Activated T-cell treated with anti-CD3 and anti-CD28 coated beads, Interleukin-2, amount 50 U/mL, for 72 hours (primary cell): Measurements from ENCODE around the gene SCAF1. TPM values are rescaled to one million over a fixed set of nuclear protein-coding genes. Genes with fewer than 3 reads are reported as not detected.
A peak's percentile ranks its signal among the peaks of the same experiment; 100 is the strongest.
"Not testable (repeated sequence)": the region's sequence is repeated elsewhere in the genome, so short reads cannot be mapped to it uniquely, and the experiment has no call there.

Experiments used
- ATAC-seq, 2 donors: fragments of 150-1000 bp; cut with Tn5 transposase; replicated peaks in 1 of 2; 2 replicates each; pipeline ENCODE4 v1.10.0; 2021; ENCODE audit warnings: moderate library complexity in 2 of 2, mild to moderate bottlenecking in 1 of 2
- DNase-seq, 2 donors: peaks; one replicate each; pipeline ENCODE4 v3.0.0; 2021 to 2022; ENCODE audit warnings: mixed read lengths in 1 of 2
- H3K27ac Mint-ChIP-seq: one replicate; pipeline ENCODE4 v1.8.0; 2022; ENCODE audit warnings: mild to moderate bottlenecking, moderate library complexity, mixed read lengths
- H3K27me3 Mint-ChIP-seq: one replicate; pipeline ENCODE4 v1.8.0; 2022; ENCODE audit warnings: low read depth, mixed read lengths
- H3K36me3 Mint-ChIP-seq, 2 donors: one replicate each; pipeline ENCODE4 v1.8.0; 2022; ENCODE audit warnings: mixed read lengths in 2 of 2, mild to moderate bottlenecking in 1 of 2; ENCODE audit not compliant: insufficient read depth in 2 of 2
- H3K4me1 Mint-ChIP-seq: one replicate; pipeline ENCODE4 v1.8.0; 2022; ENCODE audit warnings: low read depth, mixed read lengths
- H3K4me3 Mint-ChIP-seq, 2 donors: one replicate each; pipeline ENCODE4 v1.8.0; 2022; ENCODE audit warnings: mild to moderate bottlenecking in 2 of 2, mixed read lengths in 2 of 2, moderate library complexity in 2 of 2
- H3K9me3 Mint-ChIP-seq, 2 donors: one replicate each; pipeline ENCODE4 v1.8.0; 2022; ENCODE audit warnings: mixed read lengths in 2 of 2
- total RNA-seq, 2 donors: library from RNA; stranded (reverse); gene quantifications; one replicate each; pipeline ENCODE4 v1.2.3, GENCODE V29; 2022

SCAF1 gene
- total RNA-seq, 2 donors from 2014 or later = 57.7 to 60.1 TPM

DNA sequence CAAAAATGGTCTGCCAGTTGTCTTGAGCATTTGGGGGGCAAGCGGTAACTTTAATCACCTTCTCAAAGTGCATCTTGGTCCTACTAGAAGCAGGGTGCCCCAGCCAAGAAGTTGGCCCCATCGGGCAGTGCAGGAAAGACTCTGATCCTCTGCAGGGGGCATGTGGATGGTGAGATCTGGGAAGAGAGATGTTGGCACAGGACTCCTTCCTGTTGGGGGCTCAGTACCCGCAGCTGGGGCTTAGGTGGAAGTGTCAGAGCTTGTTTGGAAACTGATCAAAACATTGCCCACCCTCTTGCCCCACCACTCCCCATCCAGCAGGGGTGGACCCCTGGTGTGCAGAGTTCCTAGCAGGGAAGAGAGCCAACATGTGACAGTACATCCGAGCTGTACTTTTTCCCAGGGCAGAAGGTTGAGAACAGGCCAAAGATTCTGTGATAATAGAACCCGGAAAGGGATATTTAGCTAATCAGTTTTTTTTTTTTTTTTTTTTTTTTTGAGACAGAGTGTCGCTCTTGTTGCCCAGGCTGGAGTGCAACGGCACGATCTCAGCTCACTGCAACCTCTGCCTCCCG is 10.9 kb upstream of the SCAF1 start:
- Mint-ChIP-seq H3K36me3 (peaks cover 0 to 9% of the 10 kb centered on the region in 2 donors), H3K4me1 (peaks cover 9% of the 10 kb centered on the region), H3K27ac (no peak overlapping the region), H3K27me3 (no peaks in the 10 kb centered on the region), H3K9me3 (no peaks in the 10 kb centered on the region), H3K4me3 (no peak overlapping the region)
- no peak for DNase-seq
- ATAC-seq = no peak

GRCh38 chr19:49631610-49632192 is 10.3 kb upstream of the SCAF1 start:
- no peaks in the 10 kb centered on the region for H3K27me3 Mint-ChIP-seq
- H3K4me3 Mint-ChIP-seq = no peak overlapping the region
- peaks cover 0 to 8% of the 10 kb centered on the region in 2 donors for H3K36me3 Mint-ChIP-seq
- DNase-seq (no peak), ATAC-seq (no peak)
- no peaks in the 10 kb centered on the region for H3K9me3 Mint-ChIP-seq
- H3K27ac Mint-ChIP-seq = no peak overlapping the region
- peaks cover 10% of the 10 kb centered on the region for H3K4me1 Mint-ChIP-seq

- H3K27me3 Mint-ChIP-seq = no peaks in the 10 kb centered on the region
- H3K27ac Mint-ChIP-seq = no peak overlapping the region
- ATAC-seq = no peak
- H3K36me3 Mint-ChIP-seq = peaks cover 0 to 5% of the 10 kb centered on the region in 2 donors
- no peaks in the 10 kb centered on the region for H3K9me3 Mint-ChIP-seq
- H3K4me1 Mint-ChIP-seq = peaks cover 11% of the 10 kb centered on the region
- no peak for DNase-seq
- no peak overlapping the region for H3K4me3 Mint-ChIP-seq
Observed at GRCh38 chr19:49632576-49632975, 9.4 kb upstream of the SCAF1 start.

GRCh38 chr19:49633273-49633672 is 8.7 kb upstream of the SCAF1 start:
- not testable (repeated sequence) for ATAC-seq, H3K4me3 Mint-ChIP-seq, H3K27ac Mint-ChIP-seq, DNase-seq, H3K36me3 Mint-ChIP-seq, H3K27me3 Mint-ChIP-seq, H3K9me3 Mint-ChIP-seq
- peaks cover 18% of the 10 kb centered on the region for H3K4me1 Mint-ChIP-seq

DNA sequence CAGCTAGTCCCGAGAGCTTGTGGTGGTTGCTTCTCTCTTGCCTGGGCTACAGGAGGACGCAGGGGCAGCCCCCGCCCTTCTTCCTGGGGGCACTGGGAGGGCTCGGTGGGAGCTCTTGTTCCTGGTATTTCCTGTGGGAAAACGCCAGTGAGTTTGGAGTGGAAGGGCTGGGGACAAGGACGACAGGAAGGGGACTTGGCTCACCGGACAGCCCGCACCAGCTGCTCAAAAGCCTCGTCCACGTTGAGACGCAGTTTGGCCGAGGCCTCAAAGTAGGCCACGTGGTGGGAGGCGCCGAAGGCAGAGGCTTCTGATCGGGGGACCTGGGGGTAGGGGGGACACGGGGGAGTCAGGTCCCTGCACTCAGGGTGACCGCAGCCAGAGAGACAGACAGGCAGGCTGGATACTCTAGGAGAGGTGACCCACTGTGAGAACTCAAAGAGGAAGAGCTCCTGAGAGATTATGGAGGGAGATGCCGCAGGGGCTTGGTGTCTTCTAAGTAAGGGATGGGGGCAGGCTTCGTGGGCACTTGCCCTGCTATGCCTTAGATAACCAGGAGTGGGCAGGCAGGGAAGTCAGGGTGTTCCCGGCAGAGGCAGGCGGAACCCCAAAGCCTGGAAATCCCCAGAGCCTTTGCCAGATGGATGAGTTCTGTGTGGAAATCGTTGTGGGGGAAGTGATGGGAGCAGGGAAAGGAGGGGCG is 6.3 kb upstream of the SCAF1 start:
- H3K4me1 Mint-ChIP-seq = peaks cover 37% of the 10 kb centered on the region
- ATAC-seq = no peak
- H3K27ac Mint-ChIP-seq = no peak overlapping the region
- DNase-seq = no peak
- no peak overlapping the region for H3K4me3 Mint-ChIP-seq
- peaks cover 6% of the 10 kb centered on the region for H3K27me3 Mint-ChIP-seq
- no peaks in the 10 kb centered on the region for H3K9me3 Mint-ChIP-seq
- peaks cover 0 to under 1% of the 10 kb centered on the region in 2 donors for H3K36me3 Mint-ChIP-seq

- Mint-ChIP-seq H3K4me1 (peaks cover 41% of the 10 kb centered on the region), H3K4me3 (no peak overlapping the region), H3K27me3 (peaks cover 6% of the 10 kb centered on the region), H3K9me3 (no peaks in the 10 kb centered on the region), H3K36me3 (peaks cover 0 to 1% of the 10 kb centered on the region in 2 donors), H3K27ac (no peak overlapping the region)
- DNase-seq = no peak
- no peak for ATAC-seq
Observed at GRCh38 chr19:49636233-49636932, 5.6 kb upstream of the SCAF1 start.

- Mint-ChIP-seq H3K4me1 (peaks cover 47% of the 10 kb centered on the region), H3K9me3 (no peaks in the 10 kb centered on the region), H3K4me3 (peak overlapping the region; percentile 70 to 100), H3K36me3 (peaks cover 0 to 1% of the 10 kb centered on the region in 2 donors), H3K27me3 (peaks cover 6% of the 10 kb centered on the region), H3K27ac (peak overlapping the region; percentile 27)
- DNase-seq (peak in 1 of 2 donors; percentile 14), ATAC-seq (no peak)
Observed at GRCh38 chr19:49637821-49638738, 3.9 kb upstream of the SCAF1 start.

DNA sequence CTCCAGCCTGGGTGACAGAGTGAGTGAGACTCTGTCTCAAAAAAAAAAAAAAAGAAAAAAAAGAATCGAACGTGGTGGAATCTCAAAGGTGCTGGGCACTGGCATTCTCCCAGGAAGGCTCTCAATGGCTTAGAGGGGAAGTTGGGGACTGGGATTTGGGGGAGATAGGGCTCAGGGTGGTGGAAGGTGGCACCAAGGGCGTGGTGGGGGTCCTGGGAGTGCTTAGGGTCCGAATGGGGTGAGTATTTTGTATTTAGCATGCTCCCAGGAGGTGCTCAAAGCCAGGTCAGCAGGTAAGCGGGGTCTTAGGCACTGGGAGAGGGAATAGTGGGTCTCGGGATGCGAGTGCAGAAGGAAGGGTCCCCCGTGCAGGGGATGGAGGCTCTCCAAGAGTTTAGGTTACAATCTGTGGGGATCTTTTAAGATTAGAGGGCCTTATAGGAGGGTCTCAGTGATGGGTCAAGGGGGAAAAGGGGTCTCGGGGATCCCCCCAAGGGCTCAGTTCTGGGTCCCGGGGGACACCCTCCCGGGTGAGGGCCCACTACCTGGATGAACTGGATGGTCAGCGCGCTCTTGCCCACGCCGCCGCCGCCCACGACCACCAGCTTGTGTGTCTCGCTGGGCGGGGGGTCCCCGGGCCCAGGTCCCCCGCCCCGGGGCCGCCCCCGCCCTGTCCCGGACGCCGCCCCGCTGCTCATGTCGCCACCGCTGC is 2.5 kb upstream of the SCAF1 start:
- DNase-seq = no peak
- Mint-ChIP-seq H3K4me1 (peaks cover 62% of the 10 kb centered on the region), H3K27me3 (peaks cover 6% of the 10 kb centered on the region), H3K27ac (no peak overlapping the region), H3K36me3 (peaks cover 1 to 2% of the 10 kb centered on the region in 2 donors), H3K9me3 (no peaks in the 10 kb centered on the region), H3K4me3 (peak overlapping the region; percentile 99 to 100)
- ATAC-seq = no peak

DNA sequence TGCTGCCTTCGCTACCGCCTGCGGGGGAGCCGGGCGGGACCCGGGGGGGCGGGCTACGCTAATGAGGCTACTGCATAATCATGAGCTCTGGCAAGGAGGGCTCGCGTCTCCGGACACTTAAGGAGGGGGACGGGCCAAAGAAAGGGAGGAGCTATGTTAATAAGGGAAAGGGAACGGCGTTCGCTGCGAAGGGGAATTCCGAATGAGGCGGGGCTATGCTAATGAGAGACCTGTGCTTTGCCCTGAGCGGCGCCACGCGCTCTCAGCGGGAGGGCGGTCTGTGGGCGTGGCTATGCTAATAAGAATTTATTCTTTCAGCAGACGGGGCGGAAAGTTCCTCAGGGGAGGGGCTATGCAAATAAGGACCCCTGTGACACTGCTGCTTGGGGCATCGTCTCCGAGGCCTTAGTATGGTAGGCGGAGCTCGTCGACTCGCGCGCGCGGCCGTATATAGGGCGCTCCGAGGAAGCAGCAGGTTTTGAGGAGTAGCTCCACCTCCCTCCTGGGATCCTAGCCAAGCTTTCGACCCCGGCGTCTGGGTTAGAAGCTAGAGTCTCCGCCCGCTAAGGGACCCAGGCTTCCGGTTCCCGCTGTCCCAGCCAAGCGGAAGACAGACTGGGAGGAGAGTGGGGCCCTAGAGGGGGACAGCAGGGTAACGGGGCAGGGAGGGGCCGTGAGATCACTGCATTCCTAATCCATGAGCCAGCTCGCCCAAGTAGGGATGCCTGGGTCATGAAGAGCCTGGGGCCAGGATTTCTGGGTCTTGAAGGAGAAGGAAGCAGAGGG is 1.7 kb upstream of the SCAF1 start, which contains the start of gene RRAS:
RRAS (minus strand) TSS at position 31 of the 786 bp plus-strand sequence. CDS start 45 bp downstream, outside the sequence.
- H3K4me1 Mint-ChIP-seq = peaks cover 64% of the 10 kb centered on the region
- peak within 1 kb of the TSS; percentile 99 to 100 for H3K4me3 Mint-ChIP-seq
- H3K27me3 Mint-ChIP-seq = peaks cover 6% of the 10 kb centered on the region
- no peaks in the 10 kb centered on the region for H3K9me3 Mint-ChIP-seq
- DNase-seq = peak; percentile 100
- peak within 1 kb of the TSS; percentile 82 for H3K27ac Mint-ChIP-seq
- H3K36me3 Mint-ChIP-seq = peaks cover 1 to 2% of the 10 kb centered on the region in 2 donors
- ATAC-seq = peak; percentile 67 to 70

- H3K27ac Mint-ChIP-seq = peak overlapping the region; percentile 99
- peaks cover 6% of the 10 kb centered on the region for H3K27me3 Mint-ChIP-seq
- ATAC-seq (no peak), DNase-seq (no peak)
- peak overlapping the region; percentile 99 to 100 for H3K4me3 Mint-ChIP-seq
- no peaks in the 10 kb centered on the region for H3K9me3 Mint-ChIP-seq
- H3K36me3 Mint-ChIP-seq = peaks cover 1 to 7% of the 10 kb centered on the region in 2 donors
- peaks cover 70% of the 10 kb centered on the region for H3K4me1 Mint-ChIP-seq
Observed at GRCh38 chr19:49642492-49643035, 555 bp downstream of the SCAF1 start.

DNA sequence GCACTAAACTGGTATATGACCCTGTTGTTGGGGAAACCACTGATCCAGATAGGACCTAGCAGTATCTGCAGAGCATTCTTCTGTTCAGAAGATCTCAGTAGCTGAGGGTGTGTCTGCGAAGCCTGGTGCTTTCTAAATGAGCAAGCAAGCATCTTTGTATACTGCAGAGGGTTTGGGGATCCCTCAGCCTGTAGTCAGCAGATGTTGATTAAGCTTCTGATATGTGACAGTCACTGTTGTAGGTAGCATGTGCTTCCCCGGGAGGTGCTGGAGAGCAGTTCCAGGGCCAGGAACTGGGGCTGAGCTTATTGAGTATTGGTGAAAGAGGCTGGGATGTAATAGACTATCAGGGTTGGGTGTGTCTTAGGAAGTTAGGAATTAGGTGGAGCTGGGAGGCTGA is 1.5 kb downstream of the SCAF1 start:
- ATAC-seq (no peak), DNase-seq (peak; percentile 27 to 36)
- peak overlapping the region; percentile 99 to 100 for H3K4me3 Mint-ChIP-seq
- peak overlapping the region; percentile 99 for H3K27ac Mint-ChIP-seq
- peaks cover 61% of the 10 kb centered on the region for H3K4me1 Mint-ChIP-seq
- H3K36me3 Mint-ChIP-seq = peaks cover 1 to 7% of the 10 kb centered on the region in 2 donors
- H3K27me3 Mint-ChIP-seq = peaks cover 3% of the 10 kb centered on the region
- no peaks in the 10 kb centered on the region for H3K9me3 Mint-ChIP-seq
